ENCODE measurements around the gene HOXA7. TPM values are rescaled to one million over a fixed set of nuclear protein-coding genes. Genes with fewer than 3 reads are reported as not detected.

The HOXA7 gene
- total and polyA plus RNA-seq, 2 donors (not counting 1 experiment from before 2014, with no cell fraction given): 0.37 TPM; not detected in 1

DNA sequence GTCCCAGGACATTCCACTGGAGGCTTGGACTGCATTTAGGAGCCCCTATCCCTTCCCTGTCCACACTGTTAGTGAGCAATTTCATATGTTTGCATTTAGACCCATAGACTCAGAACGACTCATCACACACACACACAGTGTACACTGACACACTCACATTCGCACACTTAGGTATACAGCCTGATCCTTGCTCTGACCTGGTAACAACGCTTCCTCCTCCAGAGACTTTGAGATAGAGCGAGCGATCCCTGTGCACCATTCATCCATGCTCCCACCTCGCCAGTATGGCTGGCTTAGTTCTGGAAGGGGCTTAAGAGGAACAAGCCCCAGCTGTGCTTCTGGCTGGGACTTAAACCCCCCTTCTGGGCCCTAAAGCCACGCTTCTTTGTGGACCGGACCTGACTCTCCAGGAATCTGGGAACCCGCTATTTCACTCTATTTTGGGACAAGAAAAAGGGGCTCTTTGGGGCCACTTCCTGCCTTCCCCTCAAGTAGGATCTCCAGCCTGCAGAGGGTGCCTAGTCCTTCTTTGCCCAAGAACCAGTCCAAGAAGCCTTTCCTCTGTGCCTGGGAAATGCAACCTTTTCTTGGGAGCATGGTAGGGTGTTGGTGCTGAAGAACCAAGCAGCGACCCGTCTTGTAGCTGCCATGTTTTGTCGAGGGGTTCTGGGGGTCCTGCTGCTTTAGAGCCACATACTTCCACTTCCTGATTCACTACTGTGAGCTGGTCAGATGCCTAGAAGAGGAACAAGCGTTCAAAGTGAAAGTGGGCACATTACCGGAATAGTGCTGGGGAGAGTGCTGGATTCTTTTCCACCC is 44.5 kb upstream of the HOXA7 start:
- POLR2A ChIA-PET: no interaction called here
- peaks cover 50 to 75% of the 10 kb centered on the region in 2 donors for H3K4me1 ChIP-seq (ENCODE audit: control insufficient read depth in 2 of 2, insufficient read depth in 2 of 2, low read length in 2 of 2)
- no peaks in the 10 kb centered on the region for H3K36me3 ChIP-seq (replicated peaks in 1 of 2; ENCODE audit: control extremely low read depth in 1 of 2, control insufficient read depth in 1 of 2, extremely low read depth in 1 of 2, insufficient read depth in 2 of 2, low read length in 1 of 2)
- intact Hi-C loops (cut with micrococcal nuclease): loop anchor here (2.0 to 5.0 kb wide), 2 partner anchors 40 to 1211 kb away; partner anchors contain the start of gene CREB5
- peak overlapping the region in 2 of 5 experiments; percentile 42 to 48 for H3K4me3 ChIP-seq (ENCODE audit: control extremely low read depth in 1 of 5, extremely low read depth in 1 of 5, insufficient read depth in 1 of 5, low read depth in 2 of 5, low read length in 4 of 5)
- H3K79me2 ChIP-seq (ENCODE audit: control insufficient read depth, insufficient read depth, low read length): no peaks in the 10 kb centered on the region
- ATAC-seq (ENCODE audit: low read depth) (peak; percentile 52), DNase-seq (peak; percentile 70)
- no peaks in the 10 kb centered on the region for H4K20me1 ChIP-seq (ENCODE audit: control insufficient read depth, insufficient read depth, low read length, poor library complexity, severe bottlenecking)
- H3K27ac ChIP-seq (ENCODE audit: low read length in 2 of 2): no peak overlapping the region
- peak overlapping the region; percentile 21 for H3K9ac ChIP-seq (ENCODE audit: low read length)
- CTCF ChIA-PET: interaction anchor here (1.5 to 1.8 kb wide), 2 partner anchors 9 to 40 kb away, joined by 4 to 6 read pairs; no protein-coding TSS in a partner anchor
- Mint-ChIP-seq H3K4me1 (peaks cover 45% of the 10 kb centered on the region), H3K27me3 (peaks cover 80% of the 10 kb centered on the region), H3K4me3 (peak overlapping the region; percentile 78), H3K27ac (peak overlapping the region; percentile 48), H3K9me3 (ENCODE audit: insufficient read depth) (no peaks in the 10 kb centered on the region)
- peak overlapping the region; percentile 78 for H3K4me2 ChIP-seq (replicated peaks; ENCODE audit: low read depth, low read length, poor library complexity, severe bottlenecking)
- H2AFZ ChIP-seq (ENCODE audit: insufficient read depth, low read depth, low read length, poor library complexity, severe bottlenecking): peak overlapping the region; percentile 38
- TF ChIP-seq, protein P1, sequence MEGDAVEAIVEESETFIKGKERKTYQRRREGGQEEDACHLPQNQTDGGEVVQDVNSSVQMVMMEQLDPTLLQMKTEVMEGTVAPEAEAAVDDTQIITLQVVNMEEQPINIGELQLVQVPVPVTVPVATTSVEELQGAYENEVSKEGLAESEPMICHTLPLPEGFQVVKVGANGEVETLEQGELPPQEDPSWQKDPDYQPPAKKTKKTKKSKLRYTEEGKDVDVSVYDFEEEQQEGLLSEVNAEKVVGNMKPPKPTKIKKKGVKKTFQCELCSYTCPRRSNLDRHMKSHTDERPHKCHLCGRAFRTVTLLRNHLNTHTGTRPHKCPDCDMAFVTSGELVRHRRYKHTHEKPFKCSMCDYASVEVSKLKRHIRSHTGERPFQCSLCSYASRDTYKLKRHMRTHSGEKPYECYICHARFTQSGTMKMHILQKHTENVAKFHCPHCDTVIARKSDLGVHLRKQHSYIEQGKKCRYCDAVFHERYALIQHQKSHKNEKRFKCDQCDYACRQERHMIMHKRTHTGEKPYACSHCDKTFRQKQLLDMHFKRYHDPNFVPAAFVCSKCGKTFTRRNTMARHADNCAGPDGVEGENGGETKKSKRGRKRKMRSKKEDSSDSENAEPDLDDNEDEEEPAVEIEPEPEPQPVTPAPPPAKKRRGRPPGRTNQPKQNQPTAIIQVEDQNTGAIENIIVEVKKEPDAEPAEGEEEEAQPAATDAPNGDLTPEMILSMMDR (IDR thresholded peaks at IDR 0.05): no peak
- peak; percentile 70 for TF ChIP-seq EZH2 (IDR thresholded peaks at IDR 0.05; ENCODE audit: borderline replicate concordance, insufficient read depth, low read depth, low read length, poor library complexity, severe bottlenecking)
- peaks cover 3 to 85% (median 83%) of the 10 kb centered on the region in 4 experiments for H3K27me3 ChIP-seq (replicated peaks in 1 of 4; ENCODE audit: control extremely low read depth in 1 of 4, control insufficient read depth in 3 of 4, insufficient read depth in 4 of 4, low read length in 3 of 4)
- 5% methylated on average over 9 of the region's 14 CpGs for WGBS (ENCODE audit: insufficient coverage)
- peaks cover 0 to 59% (median 6%) of the 10 kb centered on the region in 3 donors for H3K9me3 ChIP-seq (ENCODE audit: control extremely low read depth in 1 of 3, control insufficient read depth in 2 of 3, insufficient read depth in 1 of 3, low read length in 2 of 3)

Data from B cell (primary cell).